ENCODE results near the gene MDFIC. TPM values are rescaled to one million over a fixed set of nuclear protein-coding genes. Genes with fewer than 3 reads are reported as not detected.
"Not testable (repeated sequence)": the region's sequence is repeated elsewhere in the genome, so short reads cannot be mapped to it uniquely, and the experiment has no call there.

Gene MDFIC
- total RNA-seq (69.4 TPM), polyA plus RNA-seq (13.4 TPM)

GRCh38 chr7:114922026-114922651, at the start of gene MDFIC:
MDFIC (plus strand) TSS chr7:114922094; CDS start chr7:114923034, 940 bp downstream.
- DNase-seq (ENCODE audit: extremely low spot score) = no peak
- no peaks in the 10 kb centered on the region for H3K36me3 ChIP-seq (ENCODE audit: insufficient read depth)
- peaks cover 1% of the 10 kb centered on the region for H3K4me1 ChIP-seq (ENCODE audit: insufficient read depth)
- WGBS = under 1% methylated on average over 55 of the region's 55 CpGs
- H3K4me3 ChIP-seq (ENCODE audit: low read depth, low read length) = peak within 1 kb of the TSS; percentile 73
- peak within 1 kb of the TSS; percentile 71 for H3K27ac ChIP-seq (ENCODE audit: low read depth)

GRCh38 chr7:114874170-114874569, 47.7 kb upstream of the MDFIC start:
- no peak overlapping the region for H3K4me3 ChIP-seq (ENCODE audit: low read depth, low read length)
- no peaks in the 10 kb centered on the region for H3K36me3 ChIP-seq (ENCODE audit: insufficient read depth)
- WGBS = 58% methylated on average over 1 of the region's 1 CpG
- no peak for DNase-seq (ENCODE audit: extremely low spot score)
- no peaks in the 10 kb centered on the region for H3K4me1 ChIP-seq (ENCODE audit: insufficient read depth)
- no peak overlapping the region for H3K27ac ChIP-seq (ENCODE audit: low read depth)

GRCh38 chr7:114875186-114875585, 46.7 kb upstream of the MDFIC start:
- Histone ChIP-seq H3K4me1 (ENCODE audit: insufficient read depth) (no peaks in the 10 kb centered on the region), H3K27ac (ENCODE audit: low read depth) (no peak overlapping the region), H3K4me3 (ENCODE audit: low read depth, low read length) (no peak overlapping the region), H3K36me3 (ENCODE audit: insufficient read depth) (no peaks in the 10 kb centered on the region)
- no peak for DNase-seq (ENCODE audit: extremely low spot score)

GRCh38 chr7:114879554-114879953, 42.3 kb upstream of the MDFIC start:
- Histone ChIP-seq H3K4me3 (ENCODE audit: low read depth, low read length) (no peak overlapping the region), H3K36me3 (ENCODE audit: insufficient read depth) (no peaks in the 10 kb centered on the region), H3K27ac (ENCODE audit: low read depth) (no peak overlapping the region), H3K4me1 (ENCODE audit: insufficient read depth) (no peaks in the 10 kb centered on the region)
- DNase-seq (ENCODE audit: extremely low spot score) = no peak
- WGBS = 69% methylated on average over 1 of the region's 1 CpG

- Histone ChIP-seq H3K4me3 (ENCODE audit: low read depth, low read length) (no peak overlapping the region), H3K27ac (ENCODE audit: low read depth) (no peak overlapping the region), H3K36me3 (ENCODE audit: insufficient read depth) (no peaks in the 10 kb centered on the region), H3K4me1 (ENCODE audit: insufficient read depth) (no peaks in the 10 kb centered on the region)
- no peak for DNase-seq (ENCODE audit: extremely low spot score)
These were observed 36.1 kb upstream of the MDFIC start for GRCh38 chr7:114885836-114886235.

- no peak for DNase-seq (ENCODE audit: extremely low spot score)
- Histone ChIP-seq H3K36me3 (ENCODE audit: insufficient read depth) (no peaks in the 10 kb centered on the region), H3K4me1 (ENCODE audit: insufficient read depth) (no peaks in the 10 kb centered on the region), H3K4me3 (ENCODE audit: low read depth, low read length) (no peak overlapping the region), H3K27ac (ENCODE audit: low read depth) (no peak overlapping the region)
- 92% methylated on average over 2 of the region's 2 CpGs for WGBS
These were observed 35.7 kb upstream of the MDFIC start for GRCh38 chr7:114886241-114886640.

GRCh38 chr7:114889116-114889515, 32.8 kb upstream of the MDFIC start:
- DNase-seq (ENCODE audit: extremely low spot score); H3K27ac ChIP-seq (ENCODE audit: low read depth); H3K36me3 ChIP-seq (ENCODE audit: insufficient read depth); H3K4me3 ChIP-seq (ENCODE audit: low read depth, low read length); H3K4me1 ChIP-seq (ENCODE audit: insufficient read depth): not testable (repeated sequence)
- WGBS = 98% methylated on average over 3 of the region's 3 CpGs

GRCh38 chr7:114889646-114890285, 32.1 kb upstream of the MDFIC start:
- no peak for DNase-seq (ENCODE audit: extremely low spot score)
- 85% methylated on average over 3 of the region's 3 CpGs for WGBS
- Histone ChIP-seq H3K4me3 (ENCODE audit: low read depth, low read length) (no peak overlapping the region), H3K27ac (ENCODE audit: low read depth) (no peak overlapping the region), H3K36me3 (ENCODE audit: insufficient read depth) (no peaks in the 10 kb centered on the region), H3K4me1 (ENCODE audit: insufficient read depth) (no peaks in the 10 kb centered on the region)

- no peak overlapping the region for H3K27ac ChIP-seq (ENCODE audit: low read depth)
- no peaks in the 10 kb centered on the region for H3K4me1 ChIP-seq (ENCODE audit: insufficient read depth)
- H3K4me3 ChIP-seq (ENCODE audit: low read depth, low read length) = no peak overlapping the region
- WGBS = 97% methylated on average over 4 of the region's 4 CpGs
- no peaks in the 10 kb centered on the region for H3K36me3 ChIP-seq (ENCODE audit: insufficient read depth)
- no peak for DNase-seq (ENCODE audit: extremely low spot score)
These were observed 31.3 kb upstream of the MDFIC start for GRCh38 chr7:114890561-114890960.

GRCh38 chr7:114900127-114900526, 21.8 kb upstream of the MDFIC start:
- 88% methylated on average over 1 of the region's 1 CpG for WGBS

GRCh38 chr7:114901771-114902170, 20.1 kb upstream of the MDFIC start:
- no peak overlapping the region for H3K27ac ChIP-seq (ENCODE audit: low read depth)
- no peak overlapping the region for H3K4me3 ChIP-seq (ENCODE audit: low read depth, low read length)
- H3K4me1 ChIP-seq (ENCODE audit: insufficient read depth) = no peaks in the 10 kb centered on the region
- 57% methylated on average over 1 of the region's 1 CpG for WGBS
- no peak for DNase-seq (ENCODE audit: extremely low spot score)
- H3K36me3 ChIP-seq (ENCODE audit: insufficient read depth) = no peaks in the 10 kb centered on the region

More at GRCh38 chr7:114900127-114900526, 21.8 kb upstream of the MDFIC start:
- DNase-seq (ENCODE audit: extremely low spot score) = no peak
- Histone ChIP-seq H3K4me1 (ENCODE audit: insufficient read depth) (no peaks in the 10 kb centered on the region), H3K27ac (ENCODE audit: low read depth) (no peak overlapping the region), H3K36me3 (ENCODE audit: insufficient read depth) (no peaks in the 10 kb centered on the region), H3K4me3 (ENCODE audit: low read depth, low read length) (no peak overlapping the region)

GRCh38 chr7:114903131-114903530, 18.8 kb upstream of the MDFIC start:
- WGBS = 94% methylated on average over 2 of the region's 2 CpGs
- H3K4me3 ChIP-seq (ENCODE audit: low read depth, low read length) = no peak overlapping the region
- H3K27ac ChIP-seq (ENCODE audit: low read depth) = no peak overlapping the region
- no peaks in the 10 kb centered on the region for H3K36me3 ChIP-seq (ENCODE audit: insufficient read depth)
- no peak for DNase-seq (ENCODE audit: extremely low spot score)
- H3K4me1 ChIP-seq (ENCODE audit: insufficient read depth) = no peaks in the 10 kb centered on the region

GRCh38 chr7:114910787-114911186, 11.1 kb upstream of the MDFIC start:
- DNase-seq (ENCODE audit: extremely low spot score) = no peak
- no peak overlapping the region for H3K4me3 ChIP-seq (ENCODE audit: low read depth, low read length)
- 89% methylated on average over 2 of the region's 2 CpGs for WGBS
- H3K36me3 ChIP-seq (ENCODE audit: insufficient read depth) = no peaks in the 10 kb centered on the region
- H3K4me1 ChIP-seq (ENCODE audit: insufficient read depth) = no peaks in the 10 kb centered on the region
- no peak overlapping the region for H3K27ac ChIP-seq (ENCODE audit: low read depth)

GRCh38 chr7:114911411-114911810, 10.5 kb upstream of the MDFIC start:
- 81% methylated on average over 4 of the region's 4 CpGs for WGBS
- H3K36me3 ChIP-seq (ENCODE audit: insufficient read depth) = no peaks in the 10 kb centered on the region
- no peak for DNase-seq (ENCODE audit: extremely low spot score)
- no peak overlapping the region for H3K4me3 ChIP-seq (ENCODE audit: low read depth, low read length)
- H3K4me1 ChIP-seq (ENCODE audit: insufficient read depth) = no peaks in the 10 kb centered on the region
- no peak overlapping the region for H3K27ac ChIP-seq (ENCODE audit: low read depth)

Measured in urinary bladder (tissue), 4 donors.